Measurements from ENCODE around the gene PHAX.
"Not testable (repeated sequence)": the region's sequence is repeated elsewhere in the genome, so short reads cannot be mapped to it uniquely, and the experiment has no call there.

PHAX gene

DNA sequence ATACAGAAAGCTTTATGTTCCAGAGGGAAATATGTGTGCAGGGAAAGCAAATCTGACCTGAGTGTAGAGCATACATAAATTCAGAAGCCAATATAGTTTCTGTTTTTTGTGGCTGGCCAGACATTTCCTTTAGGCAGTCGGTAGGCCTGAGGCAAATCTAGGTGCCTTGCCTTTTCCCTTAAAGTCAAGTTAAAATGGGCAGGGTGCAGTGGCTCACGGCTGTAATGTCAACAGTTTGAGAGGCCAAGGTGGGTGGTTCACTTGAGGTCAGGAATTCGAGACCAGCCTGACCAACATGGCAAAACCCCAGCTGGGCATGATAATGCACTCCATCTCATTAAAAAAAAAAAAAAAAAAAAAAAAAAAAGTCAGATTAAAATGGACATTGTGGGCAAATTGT lies 31.2 kb downstream of the PHAX start:
- H3K36me3 Mint-ChIP-seq = no peaks in the 10 kb centered on the region
- no peak overlapping the region for H3K27ac Mint-ChIP-seq
- no peak for ATAC-seq
- H3K9me3 Mint-ChIP-seq = no peaks in the 10 kb centered on the region
- no peaks in the 10 kb centered on the region for H3K27me3 Mint-ChIP-seq
- no peaks in the 10 kb centered on the region for H3K4me1 Mint-ChIP-seq
- H3K4me3 Mint-ChIP-seq = no peak overlapping the region

GRCh38 chr5:126633552-126633951 lies 32.8 kb downstream of the PHAX start:
- ATAC-seq = no peak
- H3K27ac Mint-ChIP-seq = no peak overlapping the region
- no peaks in the 10 kb centered on the region for H3K9me3 Mint-ChIP-seq
- no peaks in the 10 kb centered on the region for H3K36me3 Mint-ChIP-seq
- H3K4me1 Mint-ChIP-seq = no peaks in the 10 kb centered on the region
- no peaks in the 10 kb centered on the region for H3K27me3 Mint-ChIP-seq
- no peak overlapping the region for H3K4me3 Mint-ChIP-seq

- no peak for ATAC-seq
- H3K4me3 Mint-ChIP-seq = no peak overlapping the region
- no peaks in the 10 kb centered on the region for H3K36me3 Mint-ChIP-seq
- H3K9me3 Mint-ChIP-seq = no peaks in the 10 kb centered on the region
- peaks cover 1% of the 10 kb centered on the region for H3K4me1 Mint-ChIP-seq
- H3K27me3 Mint-ChIP-seq = no peaks in the 10 kb centered on the region
- H3K27ac Mint-ChIP-seq = no peak overlapping the region
Observed at GRCh38 chr5:126635585-126635984, 34.8 kb downstream of the PHAX start.

DNA sequence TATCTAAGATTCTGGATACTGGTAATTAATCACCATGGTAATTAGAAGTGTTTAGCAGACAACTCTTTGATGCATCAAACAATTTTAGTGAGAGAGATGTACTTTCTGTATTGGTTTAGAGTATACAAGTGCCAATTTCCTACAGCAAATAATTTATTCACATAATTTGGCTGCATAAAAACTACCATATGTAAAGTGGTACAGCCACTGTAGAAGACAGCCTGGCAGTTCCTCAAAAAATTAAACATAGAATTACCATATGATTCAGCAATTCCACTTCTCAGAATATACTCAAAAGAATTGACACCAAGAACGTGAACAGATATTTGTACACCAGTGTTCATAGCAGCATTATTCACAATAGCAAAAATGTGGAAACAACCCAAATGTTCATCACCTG lies 36.2 kb downstream of the PHAX start:
- no peaks in the 10 kb centered on the region for H3K9me3 Mint-ChIP-seq
- H3K27me3 Mint-ChIP-seq = no peaks in the 10 kb centered on the region
- no peak overlapping the region for H3K4me3 Mint-ChIP-seq
- no peak overlapping the region for H3K27ac Mint-ChIP-seq
- ATAC-seq = no peak
- peaks cover 15% of the 10 kb centered on the region for H3K4me1 Mint-ChIP-seq
- H3K36me3 Mint-ChIP-seq = no peaks in the 10 kb centered on the region

- Mint-ChIP-seq H3K27me3 (no peaks in the 10 kb centered on the region), H3K4me1 (peaks cover 15% of the 10 kb centered on the region)
Observed at GRCh38 chr5:126640866-126641265, 40.1 kb downstream of the PHAX start.

DNA sequence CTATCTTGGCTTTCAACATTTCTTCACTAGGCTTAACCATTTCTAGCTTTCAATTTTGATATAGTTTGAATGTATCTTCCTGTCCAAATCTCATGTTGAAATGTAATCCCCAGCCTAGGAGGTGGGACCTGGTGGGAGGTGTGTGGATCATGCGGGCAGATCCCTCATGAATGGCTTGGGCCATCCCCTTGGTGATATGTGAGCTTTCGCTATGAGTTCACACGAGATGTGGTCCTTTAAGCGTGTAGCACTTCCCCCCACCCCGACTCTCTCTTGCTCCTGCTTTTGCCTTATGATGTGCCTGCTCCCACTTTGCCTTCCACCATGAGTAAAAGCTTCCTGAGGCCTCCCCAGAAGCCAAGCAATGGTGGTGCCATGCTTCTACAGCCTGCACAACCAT lies 40.6 kb downstream of the PHAX start:
- Mint-ChIP-seq H3K4me3 (no peak overlapping the region), H3K4me1 (peaks cover 15% of the 10 kb centered on the region), H3K27ac (no peak overlapping the region), H3K9me3 (peaks cover 6% of the 10 kb centered on the region), H3K36me3 (peaks cover 6% of the 10 kb centered on the region), H3K27me3 (no peaks in the 10 kb centered on the region)
- no peak for ATAC-seq

More at GRCh38 chr5:126640866-126641265, 40.1 kb downstream of the PHAX start:
- no peak overlapping the region for H3K4me3 Mint-ChIP-seq
- peak overlapping the region; percentile 23 for H3K27ac Mint-ChIP-seq
- peaks cover 6% of the 10 kb centered on the region for H3K36me3 Mint-ChIP-seq
- ATAC-seq = no peak
- peaks cover 6% of the 10 kb centered on the region for H3K9me3 Mint-ChIP-seq

- H3K9me3 Mint-ChIP-seq = peaks cover 6% of the 10 kb centered on the region
- H3K4me3 Mint-ChIP-seq = no peak overlapping the region
- H3K27ac Mint-ChIP-seq = no peak overlapping the region
- H3K36me3 Mint-ChIP-seq = peaks cover 6% of the 10 kb centered on the region
- ATAC-seq = no peak
- H3K4me1 Mint-ChIP-seq = peaks cover 15% of the 10 kb centered on the region
- H3K27me3 Mint-ChIP-seq = peaks cover 14% of the 10 kb centered on the region
Observed at GRCh38 chr5:126645132-126645531, 44.4 kb downstream of the PHAX start.

GRCh38 chr5:126647071-126647470 lies 46.3 kb downstream of the PHAX start:
- Mint-ChIP-seq H3K4me3 (no peak overlapping the region), H3K36me3 (peaks cover 6% of the 10 kb centered on the region), H3K9me3 (peaks cover 6% of the 10 kb centered on the region), H3K27me3 (peaks cover 14% of the 10 kb centered on the region), H3K27ac (no peak overlapping the region), H3K4me1 (no peaks in the 10 kb centered on the region)
- no peak for ATAC-seq

DNA sequence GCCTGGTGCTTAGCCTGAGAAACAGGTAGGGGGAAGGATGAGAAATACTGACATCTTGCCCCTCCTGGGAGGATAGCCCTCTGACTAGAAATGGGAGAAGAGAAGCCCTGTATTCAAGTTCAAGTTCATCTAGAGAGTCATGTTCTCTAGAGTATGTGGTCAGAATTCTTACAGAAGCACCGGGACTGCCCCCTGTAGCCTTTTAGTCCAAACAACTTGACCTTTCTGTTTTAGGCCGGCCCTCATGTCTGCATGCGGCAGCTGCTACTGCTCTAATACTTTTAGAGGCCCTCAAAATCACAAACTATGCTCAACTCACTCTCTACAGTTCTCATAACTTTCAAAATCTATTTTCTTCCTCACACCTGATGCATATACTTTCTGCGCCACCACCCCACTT lies 47.7 kb downstream of the PHAX start:
- Mint-ChIP-seq H3K9me3 (peaks cover 6% of the 10 kb centered on the region), H3K27ac (no peak overlapping the region), H3K36me3 (peaks cover 6% of the 10 kb centered on the region), H3K4me1 (no peaks in the 10 kb centered on the region), H3K4me3 (no peak overlapping the region), H3K27me3 (peaks cover 14% of the 10 kb centered on the region)
- ATAC-seq = no peak

DNA sequence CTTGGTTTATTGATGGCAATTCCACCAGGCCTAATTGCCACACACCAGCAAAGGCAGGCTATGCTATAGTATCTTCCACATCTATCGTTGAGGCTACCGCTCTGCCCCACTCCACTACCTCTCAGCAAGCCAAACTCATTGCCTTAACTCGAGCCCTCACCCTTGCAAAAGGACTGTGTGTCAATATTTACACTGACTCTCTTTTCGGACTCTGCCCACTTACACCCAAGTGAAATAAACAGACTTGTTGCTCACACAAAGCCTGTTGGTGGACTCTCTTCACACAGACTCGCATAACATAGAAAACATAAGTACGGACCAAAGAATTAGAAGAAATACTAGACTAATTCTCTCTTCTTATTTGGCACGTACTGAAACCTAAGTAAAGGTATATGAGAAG lies 48.3 kb downstream of the PHAX start:
- peaks cover 14% of the 10 kb centered on the region for H3K27me3 Mint-ChIP-seq
- H3K9me3 Mint-ChIP-seq, H3K4me1 Mint-ChIP-seq, H3K4me3 Mint-ChIP-seq, H3K36me3 Mint-ChIP-seq, ATAC-seq, H3K27ac Mint-ChIP-seq: not testable (repeated sequence)

DNA sequence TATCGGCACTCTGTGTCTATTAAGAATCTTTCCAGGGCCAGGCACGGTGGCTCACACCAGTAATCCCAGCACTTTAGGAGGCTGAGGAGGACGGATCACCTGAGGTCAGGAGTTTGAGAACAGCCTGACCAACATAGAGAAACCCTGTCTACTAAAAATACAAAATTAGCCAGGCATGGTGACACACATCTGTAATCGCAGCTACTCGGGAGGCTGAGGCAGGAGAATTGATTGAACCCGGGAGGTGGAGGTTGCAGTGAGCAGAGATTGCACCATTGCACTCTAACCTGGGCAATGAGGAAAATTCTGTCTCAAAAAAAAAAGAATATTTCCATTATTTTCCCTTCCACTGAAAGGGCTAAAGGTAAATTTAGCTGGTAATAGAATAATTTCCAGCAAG lies 49.0 kb downstream of the PHAX start:
- not testable (repeated sequence) for ATAC-seq, H3K4me3 Mint-ChIP-seq, H3K9me3 Mint-ChIP-seq, H3K4me1 Mint-ChIP-seq, H3K36me3 Mint-ChIP-seq, H3K27ac Mint-ChIP-seq
- peaks cover 14% of the 10 kb centered on the region for H3K27me3 Mint-ChIP-seq

DNA sequence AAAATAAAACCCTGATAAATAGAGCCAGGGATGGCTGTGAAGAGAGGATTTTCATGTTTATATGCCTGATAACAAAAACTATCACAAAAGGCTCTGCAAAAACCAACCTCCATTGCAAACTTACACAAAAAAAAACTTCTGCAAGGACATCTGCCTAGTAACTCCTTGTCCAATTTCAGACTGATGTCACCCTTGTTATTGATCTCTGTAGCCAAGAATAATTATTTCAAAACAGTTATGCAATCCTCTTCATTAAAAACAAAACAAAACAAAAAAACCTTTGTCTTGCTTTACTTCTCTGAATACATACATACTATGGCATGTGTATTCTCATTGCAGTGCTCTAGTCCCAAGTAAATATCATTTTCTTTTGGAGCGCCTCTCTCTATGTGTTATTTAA lies 49.7 kb downstream of the PHAX start:
- H3K36me3 Mint-ChIP-seq = peaks cover 3% of the 10 kb centered on the region
- H3K9me3 Mint-ChIP-seq = peaks cover 2% of the 10 kb centered on the region
- H3K27ac Mint-ChIP-seq = no peak overlapping the region
- no peaks in the 10 kb centered on the region for H3K4me1 Mint-ChIP-seq
- H3K27me3 Mint-ChIP-seq = peaks cover 14% of the 10 kb centered on the region
- no peak overlapping the region for H3K4me3 Mint-ChIP-seq
- ATAC-seq = no peak

GRCh38 chr5:126651013-126651577 lies 50.3 kb downstream of the PHAX start:
- ATAC-seq = no peak
- no peaks in the 10 kb centered on the region for H3K9me3 Mint-ChIP-seq
- no peaks in the 10 kb centered on the region for H3K36me3 Mint-ChIP-seq
- no peak overlapping the region for H3K4me3 Mint-ChIP-seq
- H3K27ac Mint-ChIP-seq = no peak overlapping the region
- peaks cover 14% of the 10 kb centered on the region for H3K27me3 Mint-ChIP-seq
- no peaks in the 10 kb centered on the region for H3K4me1 Mint-ChIP-seq

GRCh38 chr5:126656401-126657007 lies 55.8 kb downstream of the PHAX start:
- Mint-ChIP-seq H3K36me3 (no peaks in the 10 kb centered on the region), H3K27me3 (no peaks in the 10 kb centered on the region), H3K4me1 (peaks cover 7% of the 10 kb centered on the region), H3K9me3 (no peaks in the 10 kb centered on the region), H3K4me3 (no peak overlapping the region), H3K27ac (no peak overlapping the region)
- no peak for ATAC-seq

DNA sequence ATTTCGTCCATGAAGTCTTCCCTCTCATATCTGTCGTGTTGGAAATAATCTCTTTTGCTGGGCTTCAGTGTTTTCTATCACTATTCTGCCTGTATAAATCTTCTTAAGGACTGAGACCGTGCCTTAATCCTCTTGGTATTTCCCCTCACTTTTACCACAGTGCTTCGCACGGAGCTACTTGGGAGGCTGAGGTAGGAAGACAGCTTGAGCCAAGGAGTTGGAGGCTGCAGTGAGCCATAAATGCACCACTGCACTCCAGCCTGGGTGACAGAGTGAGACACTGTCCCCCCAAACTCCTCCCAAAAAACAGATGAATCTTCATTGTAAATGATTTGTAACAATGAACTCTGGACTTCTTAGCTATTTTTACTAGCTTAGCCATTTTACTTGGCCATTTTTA lies 57.8 kb downstream of the PHAX start:
- H3K4me3 Mint-ChIP-seq = no peak overlapping the region
- no peaks in the 10 kb centered on the region for H3K9me3 Mint-ChIP-seq
- H3K4me1 Mint-ChIP-seq = peaks cover 7% of the 10 kb centered on the region
- H3K27me3 Mint-ChIP-seq = no peaks in the 10 kb centered on the region
- no peak overlapping the region for H3K27ac Mint-ChIP-seq
- no peak for ATAC-seq
- no peaks in the 10 kb centered on the region for H3K36me3 Mint-ChIP-seq

- Mint-ChIP-seq H3K4me3 (no peak overlapping the region), H3K27me3 (peaks cover 12% of the 10 kb centered on the region), H3K27ac (peak overlapping the region; percentile 79), H3K4me1 (peaks cover 7% of the 10 kb centered on the region), H3K9me3 (no peaks in the 10 kb centered on the region), H3K36me3 (no peaks in the 10 kb centered on the region)
- ATAC-seq = peak; percentile 64
Observed at GRCh38 chr5:126659805-126660482, 59.2 kb downstream of the PHAX start.
